ENCODE results near the gene IBA57. TPM values are rescaled to one million over a fixed set of nuclear protein-coding genes. Genes with fewer than 3 reads are reported as not detected.
"Not testable (repeated sequence)": the region's sequence is repeated elsewhere in the genome, so short reads cannot be mapped to it uniquely, and the experiment has no call there.

Gene IBA57
- total RNA-seq, 2 experiments from 2014 or later = 7.5 to 8.9 TPM

GRCh38 chr1:228168563-228169270, 3.1 kb downstream of the IBA57 start:
- no peak for ATAC-seq
- POLR2A ChIA-PET = interaction anchor here (0.6 to 1.4 kb wide), 2 partner anchors 31 to 113 kb away, joined by 3 to 4 read pairs; no protein-coding TSS in a partner anchor

GRCh38 chr1:228169345-228169744, 3.7 kb downstream of the IBA57 start:
- DNase-seq (no peak), ATAC-seq (no peak)
- Mint-ChIP-seq H3K4me1 (ENCODE audit: low read depth) (peaks cover 24% of the 10 kb centered on the region), H3K27ac (no peak overlapping the region), H3K36me3 (ENCODE audit: low read depth) (no peaks in the 10 kb centered on the region), H3K4me3 (no peak overlapping the region), H3K9me3 (ENCODE audit: insufficient read depth) (no peaks in the 10 kb centered on the region), H3K27me3 (ENCODE audit: low read depth) (no peaks in the 10 kb centered on the region)
- ChIA-PET CTCF (no interaction called here), POLR2A (interaction anchor here (1.1 kb wide), 1 partner anchor 29 kb away, joined by 3 read pairs; no protein-coding TSS in a partner anchor)

More at GRCh38 chr1:228168563-228169270, 3.1 kb downstream of the IBA57 start:
- H3K27ac Mint-ChIP-seq = no peak overlapping the region
- H3K4me3 Mint-ChIP-seq = no peak overlapping the region
- H3K36me3 Mint-ChIP-seq (ENCODE audit: low read depth) = no peaks in the 10 kb centered on the region
- DNase-seq = no peak
- H3K27me3 Mint-ChIP-seq (ENCODE audit: low read depth) = no peaks in the 10 kb centered on the region
- peaks cover 30% of the 10 kb centered on the region for H3K4me1 Mint-ChIP-seq (ENCODE audit: low read depth)
- H3K9me3 Mint-ChIP-seq (ENCODE audit: insufficient read depth) = no peaks in the 10 kb centered on the region
- CTCF ChIA-PET = interaction anchor here (1.0 to 3.4 kb wide), 6 partner anchors 12 to 169 kb away, joined by 3 to 48 read pairs (median 5); partner anchors contain the start of gene GUK1

GRCh38 chr1:228170666-228171065, 5.1 kb downstream of the IBA57 start:
- Mint-ChIP-seq H3K27ac (peak overlapping the region; percentile 46), H3K9me3 (ENCODE audit: insufficient read depth) (no peaks in the 10 kb centered on the region), H3K4me1 (ENCODE audit: low read depth) (peaks cover 16% of the 10 kb centered on the region), H3K4me3 (no peak overlapping the region), H3K27me3 (ENCODE audit: low read depth) (no peaks in the 10 kb centered on the region), H3K36me3 (ENCODE audit: low read depth) (no peaks in the 10 kb centered on the region)
- ChIA-PET POLR2A (no interaction called here), CTCF (no interaction called here)
- no peak for DNase-seq
- no peak for ATAC-seq

- H3K4me1 Mint-ChIP-seq (ENCODE audit: low read depth) = peaks cover 16% of the 10 kb centered on the region
- ChIA-PET CTCF (no interaction called here), POLR2A (interaction anchor here (1.1 to 1.4 kb wide), 2 partner anchors 15 to 63 kb away, joined by 3 read pairs; no protein-coding TSS in a partner anchor)
- ATAC-seq (no peak), DNase-seq (no peak)
- no peak overlapping the region for H3K27ac Mint-ChIP-seq
- H3K27me3 Mint-ChIP-seq (ENCODE audit: low read depth) = no peaks in the 10 kb centered on the region
- H3K9me3 Mint-ChIP-seq (ENCODE audit: insufficient read depth) = no peaks in the 10 kb centered on the region
- no peaks in the 10 kb centered on the region for H3K36me3 Mint-ChIP-seq (ENCODE audit: low read depth)
- H3K4me3 Mint-ChIP-seq = no peak overlapping the region
Observed at GRCh38 chr1:228171221-228171891, 5.8 kb downstream of the IBA57 start.

- Mint-ChIP-seq H3K27me3 (ENCODE audit: low read depth) (no peaks in the 10 kb centered on the region), H3K27ac (peak overlapping the region; percentile 57), H3K4me3 (no peak overlapping the region), H3K4me1 (ENCODE audit: low read depth) (peaks cover 5% of the 10 kb centered on the region), H3K36me3 (ENCODE audit: low read depth) (no peaks in the 10 kb centered on the region), H3K9me3 (ENCODE audit: insufficient read depth) (no peaks in the 10 kb centered on the region)
- ChIA-PET POLR2A (interaction anchor here (0.9 kb wide), 1 partner anchor 50 kb away, joined by 3 read pairs; no protein-coding TSS in a partner anchor), CTCF (no interaction called here)
- ATAC-seq (no peak), DNase-seq (no peak)
Observed at GRCh38 chr1:228172591-228173527, 7.3 kb downstream of the IBA57 start.

- H3K9me3 Mint-ChIP-seq (ENCODE audit: insufficient read depth); H3K4me1 Mint-ChIP-seq (ENCODE audit: low read depth); H3K27me3 Mint-ChIP-seq (ENCODE audit: low read depth); CTCF ChIA-PET; H3K4me3 Mint-ChIP-seq; H3K27ac Mint-ChIP-seq; H3K36me3 Mint-ChIP-seq (ENCODE audit: low read depth); DNase-seq: not testable (repeated sequence)
- POLR2A ChIA-PET = interaction anchor here (0.6 kb wide), 1 partner anchor 314 kb away, joined by 3 read pairs; no protein-coding TSS in a partner anchor
- peak; percentile 57 for ATAC-seq
Observed at GRCh38 chr1:228173528-228174481, 8.2 kb downstream of the IBA57 start.

- peak; percentile 53 for ATAC-seq
- peaks cover 5% of the 10 kb centered on the region for H3K4me1 Mint-ChIP-seq (ENCODE audit: low read depth)
- ChIA-PET POLR2A (interaction anchor here (0.6 kb wide), 2 partner anchors 275 to 313 kb away, joined by 3 read pairs; no protein-coding TSS in a partner anchor), CTCF (no interaction called here)
- H3K4me3 Mint-ChIP-seq = no peak overlapping the region
- no peaks in the 10 kb centered on the region for H3K36me3 Mint-ChIP-seq (ENCODE audit: low read depth)
- no peaks in the 10 kb centered on the region for H3K27me3 Mint-ChIP-seq (ENCODE audit: low read depth)
- H3K27ac Mint-ChIP-seq = no peak overlapping the region
- H3K9me3 Mint-ChIP-seq (ENCODE audit: insufficient read depth) = no peaks in the 10 kb centered on the region
- no peak for DNase-seq
Observed at GRCh38 chr1:228174482-228175315, 9.1 kb downstream of the IBA57 start.

- POLR2A ChIA-PET = interaction anchor here (0.6 kb wide), 1 partner anchor 10 kb away, joined by 3 read pairs; the partner anchor contains the start of gene IBA57
- no peak overlapping the region for H3K27ac Mint-ChIP-seq
- no peak overlapping the region for H3K4me3 Mint-ChIP-seq
- ATAC-seq (no peak), DNase-seq (no peak)
- CTCF ChIA-PET = no interaction called here
- H3K4me1 Mint-ChIP-seq (ENCODE audit: low read depth) = peaks cover 6% of the 10 kb centered on the region
- H3K27me3 Mint-ChIP-seq (ENCODE audit: low read depth) = no peaks in the 10 kb centered on the region
- H3K36me3 Mint-ChIP-seq (ENCODE audit: low read depth) = no peaks in the 10 kb centered on the region
- H3K9me3 Mint-ChIP-seq (ENCODE audit: insufficient read depth) = no peaks in the 10 kb centered on the region
Observed at GRCh38 chr1:228175316-228176023, 9.9 kb downstream of the IBA57 start.

- POLR2A ChIA-PET = interaction anchor here (0.6 to 1.1 kb wide), 2 partner anchors 11 to 35 kb away, joined by 3 to 4 read pairs; partner anchors contain the start of gene IBA57
- ATAC-seq = no peak
Observed at GRCh38 chr1:228176024-228176395, 10.4 kb downstream of the IBA57 start.

More at GRCh38 chr1:228176024-228176395, 10.4 kb downstream of the IBA57 start:
- Mint-ChIP-seq H3K4me1 (ENCODE audit: low read depth) (peaks cover 6% of the 10 kb centered on the region), H3K9me3 (ENCODE audit: insufficient read depth) (no peaks in the 10 kb centered on the region), H3K27me3 (ENCODE audit: low read depth) (no peaks in the 10 kb centered on the region), H3K27ac (no peak overlapping the region), H3K4me3 (no peak overlapping the region), H3K36me3 (ENCODE audit: low read depth) (no peaks in the 10 kb centered on the region)
- no peak for DNase-seq
- CTCF ChIA-PET = no interaction called here
